Measurements from ENCODE around the gene BMPER.

- no peak for TF ChIP-seq CTCF (conservative IDR thresholded peaks at IDR 0.05)
- no peak for TF ChIP-seq EZH2 (IDR thresholded peaks at IDR 0.05; ENCODE audit: low read depth)
Observed at GRCh38 chr7:34048445-34048844, 143.1 kb downstream of the BMPER start.
